Endodermal cell (in vitro differentiated cells): ENCODE measurements around the gene COL4A1. TPM values are rescaled to one million over a fixed set of nuclear protein-coding genes. Genes with fewer than 3 reads are reported as not detected.

Experiments
- DNase-seq: peaks from one replicate; pipeline ENCODE4 v3.0.0-alpha.2; 2017
- H3K27ac ChIP-seq: 2 replicates; pipeline ENCODE4 v1.5.1; 2013; ENCODE audit warnings: mild to moderate bottlenecking, low read depth, low read length, moderate library complexity
- H3K27me3 ChIP-seq: 2 replicates; pipeline ENCODE4 v1.6.1; 2013; ENCODE audit warnings: mild to moderate bottlenecking, low read length, moderate library complexity; ENCODE audit not compliant: insufficient read depth, control insufficient read depth, poor library complexity, severe bottlenecking
- H3K36me3 ChIP-seq: 2 replicates; pipeline ENCODE4 v1.7.0; 2013; ENCODE audit warnings: mild to moderate bottlenecking, low read length, moderate library complexity; ENCODE audit not compliant: control insufficient read depth, insufficient read depth
- H3K4me1 ChIP-seq: one replicate; pipeline ENCODE4 v1.7.0; 2013; ENCODE audit warnings: low read length; ENCODE audit not compliant: control insufficient read depth, insufficient read depth
- H3K4me3 ChIP-seq: 2 replicates; pipeline ENCODE4 v1.5.1; 2013; ENCODE audit warnings: mild to moderate bottlenecking, low read length, moderate library complexity
- H3K9ac ChIP-seq: 2 replicates; pipeline ENCODE4 v1.6.1; 2013; ENCODE audit warnings: mild to moderate bottlenecking, low read length, moderate library complexity; ENCODE audit not compliant: poor library complexity, severe bottlenecking; ENCODE audit errors: extremely low read depth
- H3K9me3 ChIP-seq: 2 replicates; pipeline ENCODE4 v1.6.1; 2013; ENCODE audit warnings: mild to moderate bottlenecking, low read length, moderate library complexity; ENCODE audit not compliant: control insufficient read depth
- H3K27ac Mint-ChIP-seq: 2 replicates; pipeline ENCODE4 v1.8.0; 2020; ENCODE audit warnings: mixed read lengths
- H3K27me3 Mint-ChIP-seq: 2 replicates; pipeline ENCODE4 v1.8.0; 2021; ENCODE audit warnings: mild to moderate bottlenecking, mixed read lengths; ENCODE audit not compliant: insufficient read depth
- H3K36me3 Mint-ChIP-seq: 2 replicates; pipeline ENCODE4 v1.8.0; 2020; ENCODE audit warnings: low read depth, mixed read lengths
- H3K4me1 Mint-ChIP-seq: 2 replicates; pipeline ENCODE4 v1.8.0; 2020; ENCODE audit warnings: mixed read lengths
- H3K4me3 Mint-ChIP-seq: 2 replicates; pipeline ENCODE4 v1.8.0; 2020; ENCODE audit warnings: mild to moderate bottlenecking, moderate library complexity, mixed read lengths
- H3K9me3 Mint-ChIP-seq: 2 replicates; pipeline ENCODE4 v1.8.0; 2020; ENCODE audit warnings: mild to moderate bottlenecking, mixed read lengths
- WGBS, 2 experiments: methylation state at CpG; one replicate each; pipeline versions ENCODE4 v1.1.5 to v1.1.7; 2013; ENCODE audit warnings: missing lambda C conversion rate in 2 of 2, mixed read lengths in 1 of 2; ENCODE audit not compliant: insufficient coverage in 1 of 2, insufficient read length in 1 of 2; 5-methylcytosine and 5-hydroxymethylcytosine counted together
- total RNA-seq, 2 donors: library from RNA; stranded (reverse); fragmentation: NEBNext Ultra II Directional in 1 of 2; extraction: Animal tissue kit (Norgen Biotek cat#: 25700) in 1 of 2; gene quantifications; 2 replicates in 1 of 2; 3 replicates in 1 of 2; pipeline ENCODE4 v1.2.1, GENCODE V29; 2021
- TF ChIP-seq, protein P1 (sequence below): fragments of 200-600 bp; sonication (generic); conservative IDR thresholded peaks from 2 replicates; pipeline ENCODE4 v1.5.0; 2021; ENCODE audit warnings: antibody characterized with exemption, mild to moderate bottlenecking

The COL4A1 gene
- total RNA-seq, 2 donors from 2014 or later: 702 to 764 TPM

DNA sequence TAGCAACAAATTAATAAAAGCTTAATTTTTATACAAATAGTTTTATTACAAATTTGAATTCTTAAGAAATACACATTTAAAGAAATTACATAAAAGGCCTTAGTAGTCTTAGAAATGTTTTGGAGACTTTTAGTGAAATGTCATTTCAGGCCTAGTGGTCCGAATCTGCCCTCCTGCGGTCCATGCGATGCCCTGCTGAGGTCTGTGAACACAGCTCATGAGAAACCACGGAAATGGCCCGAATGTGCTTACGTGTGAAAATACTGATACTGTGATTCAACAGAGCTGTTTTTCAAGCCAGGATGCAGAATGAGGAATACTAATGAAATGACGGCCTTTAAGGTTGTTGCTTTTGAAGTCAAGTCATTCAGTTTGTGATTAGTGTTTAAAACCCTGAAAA, 157.9 kb downstream of the COL4A1 start:
- Histone ChIP-seq H3K27ac (no peak overlapping the region), H3K9me3 (no peaks in the 10 kb centered on the region), H3K4me3 (no peak overlapping the region), H3K27me3 (no peaks in the 10 kb centered on the region), H3K4me1 (no peaks in the 10 kb centered on the region), H3K36me3 (peaks cover 75% of the 10 kb centered on the region), H3K9ac (no peak overlapping the region)
- 95 to 96% methylated on average over 7 of the region's 7 CpGs for WGBS, 2 experiments
- no peaks in the 10 kb centered on the region for H3K27me3 Mint-ChIP-seq
- H3K4me3 Mint-ChIP-seq: no peak overlapping the region
- no peaks in the 10 kb centered on the region for H3K9me3 Mint-ChIP-seq
- H3K27ac Mint-ChIP-seq: no peak overlapping the region
- no peak for DNase-seq
- H3K36me3 Mint-ChIP-seq: peaks cover 55% of the 10 kb centered on the region
- TF ChIP-seq, protein P1, sequence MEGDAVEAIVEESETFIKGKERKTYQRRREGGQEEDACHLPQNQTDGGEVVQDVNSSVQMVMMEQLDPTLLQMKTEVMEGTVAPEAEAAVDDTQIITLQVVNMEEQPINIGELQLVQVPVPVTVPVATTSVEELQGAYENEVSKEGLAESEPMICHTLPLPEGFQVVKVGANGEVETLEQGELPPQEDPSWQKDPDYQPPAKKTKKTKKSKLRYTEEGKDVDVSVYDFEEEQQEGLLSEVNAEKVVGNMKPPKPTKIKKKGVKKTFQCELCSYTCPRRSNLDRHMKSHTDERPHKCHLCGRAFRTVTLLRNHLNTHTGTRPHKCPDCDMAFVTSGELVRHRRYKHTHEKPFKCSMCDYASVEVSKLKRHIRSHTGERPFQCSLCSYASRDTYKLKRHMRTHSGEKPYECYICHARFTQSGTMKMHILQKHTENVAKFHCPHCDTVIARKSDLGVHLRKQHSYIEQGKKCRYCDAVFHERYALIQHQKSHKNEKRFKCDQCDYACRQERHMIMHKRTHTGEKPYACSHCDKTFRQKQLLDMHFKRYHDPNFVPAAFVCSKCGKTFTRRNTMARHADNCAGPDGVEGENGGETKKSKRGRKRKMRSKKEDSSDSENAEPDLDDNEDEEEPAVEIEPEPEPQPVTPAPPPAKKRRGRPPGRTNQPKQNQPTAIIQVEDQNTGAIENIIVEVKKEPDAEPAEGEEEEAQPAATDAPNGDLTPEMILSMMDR: no peak
- no peaks in the 10 kb centered on the region for H3K4me1 Mint-ChIP-seq

DNA sequence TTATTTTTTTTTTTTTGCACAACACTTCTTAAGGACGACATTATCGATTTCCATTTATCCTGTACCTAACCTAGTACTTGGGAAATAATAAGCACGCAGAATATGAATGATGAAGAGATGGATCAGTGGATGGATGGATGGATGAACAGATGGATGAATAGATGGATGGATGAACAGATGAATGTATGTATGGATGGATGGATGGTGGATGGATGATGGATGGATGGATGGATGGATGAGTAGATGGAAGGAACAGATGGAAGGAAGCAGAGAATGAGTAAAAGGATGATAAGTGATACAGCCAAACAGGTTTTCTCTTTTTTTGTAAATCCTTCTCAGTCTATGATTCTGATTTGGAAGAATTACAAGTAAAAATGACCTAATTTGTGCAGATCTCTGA, 166.9 kb downstream of the COL4A1 start:
- no peaks in the 10 kb centered on the region for H3K27me3 ChIP-seq
- H3K36me3 Mint-ChIP-seq: no peaks in the 10 kb centered on the region
- 94% methylated on average over 3 of the region's 3 CpGs; no CpG with 5 or more reads in 1 of the 2 experiments for WGBS, 2 experiments
- DNase-seq: no peak
- peaks cover 9% of the 10 kb centered on the region for H3K4me1 ChIP-seq
- no peak overlapping the region for H3K4me3 Mint-ChIP-seq
- peaks cover 21% of the 10 kb centered on the region for H3K4me1 Mint-ChIP-seq
- H3K4me3 ChIP-seq: no peak overlapping the region
- H3K27ac ChIP-seq: no peak overlapping the region
- no peak overlapping the region for H3K9ac ChIP-seq
- H3K27ac Mint-ChIP-seq: no peak overlapping the region
- H3K9me3 ChIP-seq: no peaks in the 10 kb centered on the region
- H3K9me3 Mint-ChIP-seq: peaks cover 1% of the 10 kb centered on the region
- TF ChIP-seq, protein P1: no peak
- peaks cover 4% of the 10 kb centered on the region for H3K27me3 Mint-ChIP-seq
- H3K36me3 ChIP-seq: peaks cover 4% of the 10 kb centered on the region

DNA sequence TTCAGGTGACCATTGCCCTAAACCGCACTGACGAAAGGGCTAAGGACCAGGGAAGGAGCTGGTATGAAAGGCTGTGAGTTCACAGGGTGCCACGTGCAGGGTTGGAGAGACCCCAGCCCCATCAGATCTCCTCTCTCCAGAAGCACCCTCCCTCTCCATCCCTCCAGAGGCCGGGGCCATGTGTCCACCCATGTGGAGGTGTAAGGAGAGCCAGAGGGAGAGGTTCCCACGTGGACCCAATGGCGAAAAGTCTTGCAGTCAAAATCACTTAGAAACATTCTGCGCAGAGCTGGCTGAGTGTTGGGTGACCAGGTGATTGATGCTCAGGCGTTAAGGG, 168.3 kb downstream of the COL4A1 start:
- peak overlapping the region; percentile 89 for H3K4me3 ChIP-seq
- no peaks in the 10 kb centered on the region for H3K27me3 ChIP-seq
- no peak overlapping the region for H3K27ac ChIP-seq
- Mint-ChIP-seq H3K4me1 (peaks cover 21% of the 10 kb centered on the region), H3K27me3 (peaks cover 4% of the 10 kb centered on the region), H3K36me3 (no peaks in the 10 kb centered on the region), H3K27ac (no peak overlapping the region), H3K9me3 (peaks cover 1% of the 10 kb centered on the region), H3K4me3 (peak overlapping the region; percentile 70)
- TF ChIP-seq, protein P1: no peak
- H3K9me3 ChIP-seq: no peaks in the 10 kb centered on the region
- no peaks in the 10 kb centered on the region for H3K36me3 ChIP-seq
- WGBS, 2 experiments: 42 to 72% methylated on average over 5 to 7 of the region's 8 CpGs
- peaks cover 9% of the 10 kb centered on the region for H3K4me1 ChIP-seq
- DNase-seq: no peak
- no peak overlapping the region for H3K9ac ChIP-seq
